Measurements from ENCODE around the gene ATXN7L1.
"Not testable (repeated sequence)": the region's sequence is repeated elsewhere in the genome, so short reads cannot be mapped to it uniquely, and the experiment has no call there.

The ATXN7L1 gene

GRCh38 chr7:105599551-105599950 is 276.8 kb downstream of the ATXN7L1 start:
- no peak for DNase-seq

GRCh38 chr7:105599080-105599479 is 277.3 kb downstream of the ATXN7L1 start:
- DNase-seq = not testable (repeated sequence)

DNA sequence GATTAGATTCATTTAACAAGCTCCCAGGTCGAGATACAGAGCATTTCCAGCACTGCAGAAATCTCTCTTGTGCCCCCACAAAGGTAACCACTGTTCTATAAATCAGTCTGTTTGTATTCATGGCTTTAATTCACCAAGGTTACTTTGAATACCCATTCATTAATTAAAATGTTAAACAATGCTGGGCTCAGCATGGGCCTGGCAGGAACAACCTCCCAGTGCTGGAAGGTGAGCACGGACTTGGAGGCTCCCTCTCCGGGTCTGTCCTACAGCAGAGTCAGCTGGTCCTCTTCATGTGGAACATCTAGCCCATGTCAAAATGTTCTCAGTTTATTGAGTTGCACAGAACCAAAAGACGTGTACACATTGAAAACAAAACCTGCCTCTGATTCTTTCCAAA is 279.5 kb downstream of the ATXN7L1 start:
- DNase-seq = no peak

- peak; percentile 3 for DNase-seq
Observed at GRCh38 chr7:105594034-105594433, 282.4 kb downstream of the ATXN7L1 start.

- no peak for DNase-seq
Observed at GRCh38 chr7:105591522-105591921, 284.9 kb downstream of the ATXN7L1 start.

DNA sequence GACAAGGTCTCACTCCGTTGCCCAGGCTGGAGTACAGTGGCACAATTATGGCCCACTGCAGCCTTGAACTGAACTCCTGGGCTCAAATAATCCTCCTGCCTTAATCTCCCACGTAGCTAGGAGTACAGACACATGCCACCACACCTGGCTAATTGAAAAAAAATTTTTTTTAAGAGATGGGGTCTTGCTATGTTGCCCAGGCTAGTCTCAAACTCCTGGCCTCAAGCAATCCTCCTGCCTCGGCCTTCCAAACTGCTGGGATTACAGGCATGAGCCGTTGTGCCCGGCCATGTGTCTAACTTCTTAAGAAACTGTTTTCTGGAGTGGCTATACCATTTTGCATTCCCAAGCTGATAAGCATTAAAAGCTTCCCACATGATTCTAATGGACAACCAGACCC is 285.6 kb downstream of the ATXN7L1 start:
- no peak for DNase-seq

GRCh38 chr7:105589356-105590077 is 286.9 kb downstream of the ATXN7L1 start:
- peak; percentile 52 for DNase-seq

GRCh38 chr7:105587909-105588635 is 288.3 kb downstream of the ATXN7L1 start:
- no peak for DNase-seq

- no peak for DNase-seq
Observed at GRCh38 chr7:105585850-105586500, 290.4 kb downstream of the ATXN7L1 start.

DNA sequence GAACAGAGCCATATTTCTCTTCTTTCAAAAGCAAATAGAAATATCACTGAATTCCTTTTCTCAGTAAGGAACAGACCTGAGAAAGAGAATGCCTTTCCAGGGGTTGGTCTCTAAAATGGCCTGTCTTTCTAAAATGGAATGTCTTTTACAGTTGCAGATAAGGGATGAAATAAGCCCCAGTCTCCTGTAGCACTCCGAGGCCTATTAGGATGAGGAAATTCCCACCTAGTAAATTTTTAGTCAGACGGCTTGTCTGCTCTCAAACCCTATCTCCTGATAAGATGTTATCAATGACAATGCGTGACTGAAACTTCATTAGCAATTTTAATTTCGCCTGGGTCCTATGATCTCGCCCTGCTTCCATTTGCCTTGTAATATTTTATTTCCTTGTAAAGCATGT is 292.2 kb downstream of the ATXN7L1 start:
- DNase-seq = no peak

GRCh38 chr7:105583061-105583460 is 293.3 kb downstream of the ATXN7L1 start:
- no peak for DNase-seq

DNA sequence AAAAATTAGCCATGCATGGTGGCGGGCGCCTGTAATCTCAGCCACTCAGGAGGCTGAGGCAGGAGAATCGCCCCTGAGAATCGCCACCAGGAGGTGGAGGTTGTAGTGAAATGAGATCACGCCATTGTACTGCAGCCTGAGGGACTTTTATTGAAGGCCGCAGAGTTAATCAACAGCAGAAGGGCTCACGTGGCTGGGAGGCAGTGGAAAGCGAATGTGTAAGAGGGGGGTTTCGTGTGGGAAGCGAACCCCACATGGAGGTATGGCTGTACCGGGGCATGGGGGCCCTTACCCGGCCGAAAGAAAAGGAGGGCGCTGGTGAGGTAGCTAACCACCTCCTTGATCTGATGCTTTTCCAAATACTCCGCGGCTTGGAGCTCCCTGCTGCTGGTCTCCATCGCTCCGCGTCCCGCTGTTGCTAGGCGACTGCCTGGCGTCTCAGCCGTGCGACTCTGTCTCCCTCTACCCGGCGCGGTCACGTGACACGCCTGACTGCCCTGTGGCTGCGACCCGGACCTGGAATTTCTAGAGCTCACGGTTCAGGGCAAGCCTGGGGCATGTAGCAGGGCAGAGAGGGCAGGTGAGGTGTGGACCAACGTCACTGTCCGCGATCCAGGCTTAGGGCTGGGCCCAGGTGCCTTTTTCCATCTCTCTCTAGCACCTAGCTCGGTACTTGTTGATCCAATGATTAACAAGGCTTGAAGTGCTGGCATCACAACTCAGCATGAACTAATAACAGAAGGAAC is 295.2 kb downstream of the ATXN7L1 start, which contains the start of gene EFCAB10:
Gene EFCAB10 (minus strand): TSS at position 428 of the 746 bp plus-strand sequence. CDS start 30 bp downstream, at position 398.
- peak; percentile 85 for DNase-seq

DNA sequence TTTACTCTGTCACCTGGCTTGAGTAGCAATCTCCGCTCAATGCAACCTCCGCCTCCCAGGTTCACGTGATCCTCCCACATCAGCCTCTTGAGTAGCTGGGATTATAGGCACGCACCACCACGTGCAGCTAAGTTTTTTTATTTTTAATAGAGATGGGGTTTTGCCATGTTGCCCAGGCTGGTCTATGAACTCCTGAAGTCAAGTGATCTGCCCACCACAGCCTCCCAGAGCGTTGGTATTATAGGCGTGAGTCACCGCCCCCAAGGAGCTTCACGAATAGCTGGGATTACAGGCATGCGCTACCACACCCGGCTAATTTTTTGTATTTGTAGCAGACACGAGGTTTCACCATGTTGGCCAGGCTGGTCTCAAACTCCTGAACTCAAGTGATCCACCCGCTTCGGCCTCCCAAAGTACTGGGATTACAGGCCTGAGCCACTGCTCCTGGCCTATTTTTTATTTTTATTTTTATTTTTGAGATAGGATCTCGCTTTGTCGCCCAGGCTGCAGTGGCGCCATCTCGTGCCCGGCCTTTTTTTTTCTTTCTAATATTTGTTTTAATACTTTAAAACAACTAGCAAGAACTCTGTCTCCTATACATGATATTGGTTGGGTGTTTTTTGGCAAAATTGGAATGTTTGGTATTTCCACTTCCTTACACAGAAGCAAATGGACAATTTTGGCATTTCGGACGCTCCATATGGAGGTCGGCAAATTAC is 296.2 kb downstream of the ATXN7L1 start:
- DNase-seq = no peak

DNA sequence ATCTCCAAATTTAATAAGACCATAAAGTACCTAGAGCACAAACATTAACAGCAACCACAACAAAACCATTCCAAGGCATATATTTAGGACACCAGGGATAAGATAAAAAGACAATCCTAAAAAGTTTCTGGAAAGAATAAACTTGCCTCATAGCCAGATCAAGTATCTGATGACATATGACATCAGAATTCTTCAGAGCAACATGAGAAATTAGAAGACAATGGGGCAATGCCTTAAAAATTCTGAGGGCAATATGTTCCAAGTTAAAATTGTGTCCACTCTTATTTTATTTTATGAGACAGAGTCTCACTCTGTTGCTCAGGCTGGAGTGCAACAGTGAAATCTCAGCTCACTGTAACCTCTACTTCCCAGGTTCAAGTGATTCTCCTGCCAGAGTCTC is 297.9 kb downstream of the ATXN7L1 start:
- no peak for DNase-seq

DNA sequence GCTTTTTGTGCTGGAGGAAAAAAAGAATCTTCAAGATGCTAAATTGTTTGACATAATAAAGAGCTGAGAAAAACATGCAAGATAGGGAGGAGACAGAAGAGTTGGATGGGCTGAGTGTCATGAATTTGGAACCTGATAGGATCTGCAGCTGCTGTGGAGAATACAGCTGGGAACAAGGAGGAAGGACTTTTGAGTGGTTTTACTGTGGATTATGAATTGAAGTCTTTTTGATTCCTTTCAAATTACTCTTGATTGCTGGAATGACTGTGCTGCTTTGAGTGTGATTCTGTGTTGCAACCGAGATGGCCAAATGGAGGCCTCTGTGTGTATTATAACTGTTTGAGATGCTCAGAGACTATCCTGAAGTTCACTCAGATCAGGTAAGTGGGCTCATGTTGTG is 299.1 kb downstream of the ATXN7L1 start:
- no peak for DNase-seq

GRCh38 chr7:105571891-105572290 is 304.5 kb downstream of the ATXN7L1 start:
- no peak for DNase-seq

DNA sequence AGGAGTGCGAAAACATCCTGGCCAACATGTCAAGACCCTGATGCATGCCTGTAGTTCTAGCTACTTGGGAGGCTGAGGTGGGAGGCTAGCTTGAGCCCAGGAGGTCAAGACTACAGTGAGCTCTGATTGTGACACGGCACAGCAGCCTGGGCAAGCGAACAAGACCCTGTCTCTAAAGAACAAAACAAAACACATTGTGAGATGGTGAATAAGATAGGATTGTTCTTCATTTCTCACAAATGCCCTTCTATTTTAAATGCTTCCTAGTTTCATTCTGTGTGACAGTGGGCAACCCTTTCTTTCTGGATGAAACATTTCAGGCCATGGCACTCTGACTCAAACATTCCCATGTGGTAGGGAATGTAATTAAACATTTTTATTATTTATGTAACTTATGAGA is 308.6 kb downstream of the ATXN7L1 start:
- DNase-seq = no peak

- DNase-seq = no peak
Observed at GRCh38 chr7:105567024-105567423, 309.4 kb downstream of the ATXN7L1 start.

GRCh38 chr7:105565190-105565589 is 311.2 kb downstream of the ATXN7L1 start:
- DNase-seq = no peak

DNA sequence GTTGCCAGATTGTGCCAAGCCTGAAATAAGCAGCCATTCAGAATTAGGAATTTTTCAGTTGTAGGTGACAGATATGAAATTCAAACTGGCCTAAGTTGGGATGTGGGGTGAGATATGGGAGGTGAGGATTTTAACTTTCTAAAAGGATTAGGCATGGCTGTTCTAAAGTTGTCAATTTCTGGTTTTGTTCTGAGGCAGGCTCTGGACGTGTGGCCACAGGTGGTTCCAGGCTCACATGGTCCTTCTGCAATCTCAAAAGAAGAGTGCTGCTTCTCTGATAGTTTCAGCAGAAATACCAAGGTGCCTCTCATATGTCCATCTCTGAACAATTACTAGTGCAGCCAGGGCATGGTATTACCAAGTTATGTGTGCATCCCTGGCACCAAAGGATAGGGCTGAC is 316.5 kb downstream of the ATXN7L1 start:
- no peak for DNase-seq

All from DMS153 (cell line).